RKO (cell line): ENCODE data around the gene CTDSPL.

Experiments used
- DNase-seq: peaks from one replicate; pipeline ENCODE4 v3.0.0-alpha.2; 2016; ENCODE audit warnings: low spot score

CTDSPL gene

GRCh38 chr3:37943631-37944314 lies 82.1 kb downstream of the CTDSPL start:
- DNase-seq: no peak

- no peak for DNase-seq
Observed at GRCh38 chr3:37944391-37944842, 82.7 kb downstream of the CTDSPL start.

- no peak for DNase-seq
Observed at GRCh38 chr3:37945156-37945806, 83.6 kb downstream of the CTDSPL start.

GRCh38 chr3:37945807-37946530 lies 84.3 kb downstream of the CTDSPL start:
- no peak for DNase-seq

- DNase-seq: no peak
Observed at GRCh38 chr3:37946531-37946889, 84.8 kb downstream of the CTDSPL start.

GRCh38 chr3:37949866-37950265 lies 88.2 kb downstream of the CTDSPL start:
- no peak for DNase-seq

- DNase-seq: peak; percentile 11
Observed at GRCh38 chr3:37952564-37952963, 90.9 kb downstream of the CTDSPL start.

GRCh38 chr3:37953226-37953625 lies 91.5 kb downstream of the CTDSPL start:
- DNase-seq: no peak

- DNase-seq: no peak
Observed at GRCh38 chr3:37953707-37954394, 92.2 kb downstream of the CTDSPL start.

GRCh38 chr3:37954881-37955280 lies 93.2 kb downstream of the CTDSPL start:
- no peak for DNase-seq

- no peak for DNase-seq
Observed at GRCh38 chr3:37955918-37956707, 94.4 kb downstream of the CTDSPL start.

- no peak for DNase-seq
Observed at GRCh38 chr3:37956723-37957538, 95.3 kb downstream of the CTDSPL start.

GRCh38 chr3:37957539-37957936 lies 95.9 kb downstream of the CTDSPL start:
- DNase-seq: no peak

- DNase-seq: no peak
Observed at GRCh38 chr3:37961622-37962431, 100.1 kb downstream of the CTDSPL start.

- DNase-seq: no peak
Observed at GRCh38 chr3:37963016-37963415, 101.3 kb downstream of the CTDSPL start.

- no peak for DNase-seq
Observed at GRCh38 chr3:37963635-37964034, 102.0 kb downstream of the CTDSPL start.

GRCh38 chr3:37964146-37964545 lies 102.5 kb downstream of the CTDSPL start:
- no peak for DNase-seq

GRCh38 chr3:37964716-37965115 lies 103.0 kb downstream of the CTDSPL start:
- no peak for DNase-seq

- peak; percentile 49 for DNase-seq
Observed at GRCh38 chr3:37967260-37967881, 105.7 kb downstream of the CTDSPL start.

GRCh38 chr3:37968199-37968598 lies 106.5 kb downstream of the CTDSPL start:
- no peak for DNase-seq
